GM18499 (cell line): ENCODE data around the gene CYTH3.
"Not testable (repeated sequence)": the region's sequence is repeated elsewhere in the genome, so short reads cannot be mapped to it uniquely, and the experiment has no call there.

ENCODE experiments used
- ATAC-seq: cut with Tn5 transposase; IDR thresholded peaks from one replicate; pipeline ENCODE4 v1.9.1; 2021; ENCODE audit warnings: moderate number of reproducible peaks; ENCODE audit not compliant: insufficient read depth, unreplicated experiment

The CYTH3 gene

GRCh38 chr7:6272481-6273323, at the start of gene CYTH3:
TSS of gene CYTH3 (minus strand) at chr7:6272624. CDS start at chr7:6272507, 117 bp downstream.
- no peak for ATAC-seq

- ATAC-seq: no peak
These were observed 48.4 kb upstream of the CYTH3 start for GRCh38 chr7:6320791-6321190.

- no peak for ATAC-seq
These were observed 45.5 kb upstream of the CYTH3 start for GRCh38 chr7:6317797-6318438.

- no peak for ATAC-seq
These were observed 43.8 kb upstream of the CYTH3 start for GRCh38 chr7:6316226-6316625.

- ATAC-seq: no peak
These were observed 43.3 kb upstream of the CYTH3 start for GRCh38 chr7:6315746-6316145.

- ATAC-seq: no peak
These were observed 38.0 kb upstream of the CYTH3 start for GRCh38 chr7:6310271-6310993.

GRCh38 chr7:6307762-6308161, 35.3 kb upstream of the CYTH3 start:
- ATAC-seq: no peak

- ATAC-seq: no peak
These were observed 34.0 kb upstream of the CYTH3 start for GRCh38 chr7:6306471-6306870.

GRCh38 chr7:6305330-6305729, 32.9 kb upstream of the CYTH3 start:
- no peak for ATAC-seq

- not testable (repeated sequence) for ATAC-seq
These were observed 29.0 kb upstream of the CYTH3 start for GRCh38 chr7:6301446-6301845.

- ATAC-seq: no peak
These were observed 27.4 kb upstream of the CYTH3 start for GRCh38 chr7:6299774-6300173.

GRCh38 chr7:6294839-6295238, 22.4 kb upstream of the CYTH3 start:
- ATAC-seq: no peak

GRCh38 chr7:6293202-6293601, 20.8 kb upstream of the CYTH3 start:
- ATAC-seq: no peak

GRCh38 chr7:6291941-6292340, 19.5 kb upstream of the CYTH3 start:
- not testable (repeated sequence) for ATAC-seq

- ATAC-seq: no peak
These were observed 19.1 kb upstream of the CYTH3 start for GRCh38 chr7:6291531-6291930.

- no peak for ATAC-seq
These were observed 17.9 kb upstream of the CYTH3 start for GRCh38 chr7:6290319-6290741.

- ATAC-seq: no peak
These were observed 15.9 kb upstream of the CYTH3 start for GRCh38 chr7:6288270-6288860.

- no peak for ATAC-seq
These were observed 14.1 kb upstream of the CYTH3 start for GRCh38 chr7:6286486-6286885.

GRCh38 chr7:6284461-6285360, 12.3 kb upstream of the CYTH3 start:
- ATAC-seq: no peak

- ATAC-seq: no peak
These were observed 11.6 kb upstream of the CYTH3 start for GRCh38 chr7:6284055-6284400.
